ENCODE results near the gene PDGFA.

GRCh38 chr7:533266-533665 is 13.6 kb upstream of the PDGFA start:
- TF ChIP-seq CTCF (IDR thresholded peaks at IDR 0.05) (no peak), POLR2AphosphoS5 (IDR thresholded peaks at IDR 0.05; ENCODE audit: insufficient read depth in 1 of 2, low read depth in 1 of 2) (no peak), POLR2A (IDR thresholded peaks at IDR 0.05) (no peak)
